GM21576 (cell line): ENCODE measurements around the gene B3GALT4.

Experiments
- ATAC-seq: cut with Tn5 transposase; IDR thresholded peaks from one replicate; pipeline ENCODE4 v1.9.1; 2021; ENCODE audit warnings: mild to moderate bottlenecking, moderate library complexity; ENCODE audit not compliant: unreplicated experiment

The B3GALT4 gene

GRCh38 chr6:33313709-33314514 lies 37.0 kb downstream of the B3GALT4 start, which contains the start of gene TAPBP:
Gene TAPBP, minus strand, starts transcription at chr6:33314078. Its CDS starts 37 bp downstream, at chr6:33314041.
- ATAC-seq, result peak; percentile 35

GRCh38 chr6:33314515-33314942 lies 37.6 kb downstream of the B3GALT4 start:
- no peak for ATAC-seq

GRCh38 chr6:33314943-33315792 lies 38.2 kb downstream of the B3GALT4 start:
- ATAC-seq, result no peak

- no peak for ATAC-seq
Observed at GRCh38 chr6:33315793-33316602, 39.1 kb downstream of the B3GALT4 start.

GRCh38 chr6:33316603-33317418 lies 39.9 kb downstream of the B3GALT4 start:
- no peak for ATAC-seq

DNA sequence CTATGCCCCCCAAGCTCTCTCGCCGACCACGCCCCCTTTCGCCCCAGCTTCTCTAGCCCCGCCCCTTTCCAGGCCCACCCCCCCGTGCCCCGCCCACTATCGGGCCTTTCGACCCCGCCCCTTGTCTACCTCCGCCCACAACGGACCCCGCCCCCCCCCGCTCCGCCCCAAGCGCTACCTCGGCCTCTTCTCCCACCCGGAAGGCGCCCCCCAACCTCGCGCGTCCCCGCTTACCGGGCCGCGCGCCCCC lies 40.4 kb downstream of the B3GALT4 start:
- no peak for ATAC-seq

DNA sequence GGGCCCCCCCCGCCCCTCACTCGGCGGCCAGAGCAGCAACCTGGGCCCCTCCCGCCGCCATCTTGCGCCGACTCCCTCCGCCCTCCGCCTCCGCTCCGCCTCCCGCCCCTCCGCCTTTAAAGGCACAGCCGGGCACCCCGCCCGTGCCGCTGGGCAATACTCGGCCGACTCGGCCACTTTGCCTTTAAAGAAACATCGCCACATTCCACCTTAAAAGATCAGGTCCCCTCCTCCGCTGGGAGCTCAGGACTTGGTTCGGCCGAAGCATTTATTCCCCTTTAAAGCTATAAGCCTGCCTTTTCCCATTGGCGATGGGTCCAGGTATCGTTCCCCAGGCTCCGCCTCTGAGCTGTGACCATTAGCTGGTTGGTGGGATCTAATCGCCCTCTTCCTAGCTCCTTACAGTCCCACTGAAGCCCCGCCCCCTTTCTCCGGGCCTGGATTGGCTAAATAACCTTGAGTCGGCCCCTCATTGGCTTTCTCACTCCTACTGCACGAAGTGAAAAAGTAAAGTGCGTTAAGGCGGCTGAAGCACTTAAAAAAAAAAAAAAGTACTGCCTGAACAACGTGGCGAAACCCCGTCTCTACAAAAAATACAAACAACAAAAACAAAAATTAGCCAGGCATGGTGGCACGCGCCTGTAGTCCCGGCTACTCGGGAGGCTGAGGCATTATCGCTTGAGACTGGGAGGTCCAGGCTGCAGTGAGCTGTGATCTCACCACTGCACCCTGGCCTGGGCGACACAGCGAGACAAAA lies 40.9 kb downstream of the B3GALT4 start, which contains the start of gene ZBTB22:
Gene ZBTB22 (minus strand): TSS at position 76 of the 757 bp plus-strand sequence. CDS start 828 bp downstream, outside the sequence.
- peak; percentile 38 for ATAC-seq

- ATAC-seq, result no peak
Observed at GRCh38 chr6:33318426-33319073, 41.6 kb downstream of the B3GALT4 start.

- ATAC-seq, result no peak
Observed at GRCh38 chr6:33319939-33320314, 43.0 kb downstream of the B3GALT4 start.

GRCh38 chr6:33320315-33321181 lies 43.6 kb downstream of the B3GALT4 start:
- no peak for ATAC-seq

- no peak for ATAC-seq
Observed at GRCh38 chr6:33321227-33321626, 44.3 kb downstream of the B3GALT4 start.

DNA sequence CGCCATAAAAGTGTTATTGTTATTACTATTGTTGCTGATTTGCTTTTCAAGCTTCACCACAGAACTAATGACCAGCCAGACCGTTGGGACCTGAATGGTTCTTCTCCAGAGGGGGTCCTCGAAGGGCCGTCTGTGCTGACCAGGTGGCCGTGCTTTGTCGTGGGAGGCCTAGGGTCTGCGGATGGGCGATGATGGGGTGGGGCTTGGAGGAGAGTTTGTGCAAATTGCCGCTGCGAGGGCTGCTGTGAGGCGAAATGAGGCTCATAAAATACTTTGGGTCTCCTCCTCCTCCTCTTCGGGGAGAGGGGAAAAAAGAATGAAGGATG lies 46.7 kb downstream of the B3GALT4 start:
- ATAC-seq, result no peak

- no peak for ATAC-seq
Observed at GRCh38 chr6:33324125-33324524, 47.2 kb downstream of the B3GALT4 start.
